AG04450 (cell line): ENCODE data around the gene ANAPC7. TPM values are rescaled to one million over a fixed set of nuclear protein-coding genes. Genes with fewer than 3 reads are reported as not detected.

Experiments used
- polyA plus RNA-seq: library from polyadenylated mRNA; depleted of rRNA; stranded (reverse); fragments of >200 nt; gene quantifications from 2 replicates; pipeline ENCODE4 v1.2.3, GENCODE V29; 2011; rRNA removed
- small RNA-seq: library from RNA; depleted of rRNA; stranded (forward); fragments of <200 nt; gene quantifications from one replicate; pipeline ENCODE3, GENCODE V24; 2012; ENCODE audit warnings: low read depth; ENCODE audit not compliant: insufficient read length

ANAPC7 gene
- polyA plus RNA-seq, 1 experiment, result 58.8 TPM

Small RNA genes within 50 kb of the gene (small RNA-seq; reads per million reads assigned to genes)
- gene RN7SL769P, result not detected

Other genes starting within 250 kb of the ANAPC7 start
- gene ATP2A2, start 122.5 kb downstream of the ANAPC7 start, polyA plus RNA-seq, result 139 and 143 TPM in 2 replicates
- gene ARPC3, start 46.6 kb upstream of the ANAPC7 start, polyA plus RNA-seq, result 57.0 and 82.3 TPM in 2 replicates
- gene GPN3, start 64.5 kb upstream of the ANAPC7 start, polyA plus RNA-seq, result 16.8 and 25.6 TPM in 2 replicates
- 17.7 and 21.3 TPM in 2 replicates for gene FAM216A, start 65.1 kb upstream of the ANAPC7 start, polyA plus RNA-seq
- gene VPS29, start 98.4 kb upstream of the ANAPC7 start, polyA plus RNA-seq, result 135 and 170 TPM in 2 replicates
- gene RAD9B, start 98.6 kb upstream of the ANAPC7 start, polyA plus RNA-seq, result 0.07 and 0.26 TPM in 2 replicates
- 9.3 and 11.4 TPM in 2 replicates for gene PPTC7, start 179.6 kb upstream of the ANAPC7 start, polyA plus RNA-seq
- gene TCTN1, start 210.4 kb upstream of the ANAPC7 start, polyA plus RNA-seq, result 32.7 and 35.4 TPM in 2 replicates